H1 (cell line): ENCODE measurements around the gene APOL1. TPM values are rescaled to one million over a fixed set of nuclear protein-coding genes. Genes with fewer than 3 reads are reported as not detected.

Source experiments
- CTCF ChIA-PET: fragments of 300-600 bp; sonication (Branson Sonifier 250); formaldehyde crosslinking; loops from one replicate; lab custom pipeline; 2021; ENCODE audit not compliant: partially characterized antibody; lab: Charles Lee
- POLR2A ChIA-PET: fragments of 300-600 bp; sonication (Branson Sonifier 250); formaldehyde crosslinking; loops from one replicate; lab custom pipeline; 2021; ENCODE audit warnings: inconsistent platforms; ENCODE audit not compliant: partially characterized antibody; lab: Charles Lee
- DNase-seq, 2 experiments: peaks; one replicate each; pipeline versions ENCODE4 v3.0.0 to v3.0.0-alpha.2; 2010 to 2022; ENCODE audit warnings: low spot score in 2 of 2, low read depth in 1 of 2, mixed read lengths in 1 of 2
- FAIRE-seq: peaks from 2 replicates; lab custom pipeline; 2011; peaks lifted over from hg19 to GRCh38; lab: Jason Lieb, UNC
- H2AFZ ChIP-seq: 2 replicates; pipeline ENCODE4 v1.8.1; 2012; ENCODE audit warnings: low read length, inconsistent platforms
- H2AK5ac ChIP-seq: 2 replicates; pipeline ENCODE4 v1.6.1; 2013; ENCODE audit warnings: low read depth, low read length
- H2BK120ac ChIP-seq: replicated peaks from 2 replicates; pipeline ENCODE3; 2013; ENCODE audit warnings: low read depth, low read length, inconsistent platforms
- H2BK12ac ChIP-seq: 2 replicates; pipeline ENCODE4 v1.6.1; 2013; ENCODE audit warnings: low read depth, low read length
- H2BK15ac ChIP-seq: 2 replicates; pipeline ENCODE4 v1.6.1; 2013; ENCODE audit warnings: low read length
- H2BK20ac ChIP-seq: 2 replicates; pipeline ENCODE4 v1.6.1; 2013; ENCODE audit warnings: low read length
- H2BK5ac ChIP-seq: 2 replicates; pipeline ENCODE4 v1.6.1; 2013; ENCODE audit warnings: low read depth, low read length
- H3K14ac ChIP-seq: 2 replicates; pipeline ENCODE4 v1.6.1; 2013; ENCODE audit warnings: inconsistent platforms; ENCODE audit not compliant: insufficient read length
- H3K18ac ChIP-seq: 2 replicates; pipeline ENCODE4 v1.6.1; 2013; ENCODE audit warnings: low read length; ENCODE audit errors: extremely low read depth
- H3K23ac ChIP-seq: 2 replicates; pipeline ENCODE4 v1.6.1; 2013; ENCODE audit warnings: inconsistent platforms; ENCODE audit not compliant: insufficient read length
- H3K23me2 ChIP-seq: 2 replicates; pipeline ENCODE4 v1.6.1; 2013; ENCODE audit warnings: low read depth, low read length
- H3K27ac ChIP-seq: 2 replicates; pipeline ENCODE4 v1.6.1; 2011; ENCODE audit warnings: low read depth, low read length, inconsistent platforms
- H3K27me3 ChIP-seq, 4 experiments: replicated peaks in 1 of 4; 1 replicate in 1 of 4; 2 replicates in 3 of 4; pipeline versions ENCODE4 v1.6.1 to v1.8.1; 2011 to 2013; ENCODE audit warnings: low read length in 3 of 4, mild to moderate bottlenecking in 3 of 4, inconsistent platforms in 2 of 4, mixed read lengths in 2 of 4, moderate library complexity in 1 of 4; ENCODE audit not compliant: control insufficient read depth in 3 of 4, insufficient read depth in 3 of 4; ENCODE audit errors: extremely low read depth in 1 of 4
- H3K36me3 ChIP-seq, 4 experiments: 2 replicates each; pipeline versions ENCODE4 v1.6.1 to v1.8.1; 2011 to 2013; ENCODE audit warnings: mild to moderate bottlenecking in 4 of 4, low read length in 3 of 4, moderate library complexity in 2 of 4, control low read depth in 1 of 4, inconsistent platforms in 1 of 4; ENCODE audit not compliant: insufficient read depth in 4 of 4, control insufficient read depth in 2 of 4
- H3K4ac ChIP-seq: replicated peaks from 2 replicates; pipeline ENCODE3; 2013; ENCODE audit warnings: low read length, low read depth, mixed read lengths, inconsistent platforms; ENCODE audit not compliant: insufficient read length
- H3K4me1 ChIP-seq, 4 experiments: replicated peaks in 1 of 4; 1 replicate in 1 of 4; 2 replicates in 3 of 4; pipeline versions ENCODE4 v1.6.1 to v1.8.1; 2011 to 2013; ENCODE audit warnings: low read length in 3 of 4, inconsistent platforms in 2 of 4, mixed read lengths in 1 of 4; ENCODE audit not compliant: insufficient read depth in 4 of 4, control insufficient read depth in 3 of 4
- H3K4me2 ChIP-seq, 2 experiments: 2 replicates each; pipeline versions ENCODE4 v1.6.1 to v1.8.1; 2011 to 2013; ENCODE audit warnings: low read depth in 2 of 2, low read length in 2 of 2, control low read depth in 1 of 2, inconsistent platforms in 1 of 2, mild to moderate bottlenecking in 1 of 2; ENCODE audit not compliant: insufficient read depth in 1 of 2
- H3K4me3 ChIP-seq, 4 experiments: fragments of 200-600, 300-600 bp in 1 of 4; sonication (generic), shearing (Covaris generic), sonication (Bioruptor Twin) in 1 of 4; 2 replicates each; pipeline versions ENCODE4 v1.5.1 to v1.8.1; 2011 to 2016; ENCODE audit warnings: low read length in 4 of 4, low read depth in 3 of 4, control low read depth in 2 of 4, inconsistent platforms in 2 of 4, mild to moderate bottlenecking in 2 of 4, mixed read lengths in 1 of 4, moderate library complexity in 1 of 4; ENCODE audit not compliant: insufficient read depth in 2 of 4; ENCODE audit errors: extremely low read depth in 1 of 4
- H3K56ac ChIP-seq: replicated peaks from 2 replicates; pipeline ENCODE3; 2013; ENCODE audit warnings: low read depth, mild to moderate bottlenecking, mixed read lengths, low read length, inconsistent platforms; ENCODE audit not compliant: insufficient read length
- H3K79me1 ChIP-seq: 2 replicates; pipeline ENCODE4 v1.6.1; 2013; ENCODE audit warnings: low read depth, low read length, control low read depth
- H3K79me2 ChIP-seq, 2 experiments: 2 replicates each; pipeline versions ENCODE4 v1.6.1 to v1.8.1; 2012 to 2013; ENCODE audit warnings: low read length in 2 of 2, mild to moderate bottlenecking in 2 of 2, inconsistent platforms in 1 of 2; ENCODE audit not compliant: insufficient read depth in 2 of 2, control insufficient read depth in 1 of 2
- H3K9ac ChIP-seq, 4 experiments: replicated peaks in 1 of 4; 1 replicate in 1 of 4; 2 replicates in 3 of 4; pipeline versions ENCODE4 v1.6.1 to v1.8.1; 2011 to 2013; ENCODE audit warnings: low read depth in 3 of 4, low read length in 3 of 4, control low read depth in 2 of 4, mild to moderate bottlenecking in 2 of 4, moderate library complexity in 2 of 4, inconsistent platforms in 1 of 4; ENCODE audit errors: extremely low read depth in 1 of 4
- H3K9me3 ChIP-seq, 2 experiments: 2 replicates each; pipeline versions ENCODE4 v1.6.1 to v1.8.1; 2012 to 2013; ENCODE audit warnings: mild to moderate bottlenecking in 2 of 2, moderate library complexity in 2 of 2, control low read depth in 1 of 2, inconsistent platforms in 1 of 2, low read depth in 1 of 2, low read length in 1 of 2, mixed read lengths in 1 of 2; ENCODE audit not compliant: insufficient read depth in 2 of 2
- H4K20me1 ChIP-seq, 2 experiments: replicated peaks in 1 of 2; 2 replicates each; pipeline versions ENCODE3 to v1.8.1; 2011 to 2013; ENCODE audit warnings: inconsistent platforms in 2 of 2, low read length in 2 of 2, mild to moderate bottlenecking in 1 of 2; ENCODE audit not compliant: insufficient read depth in 2 of 2, control insufficient read depth in 1 of 2
- H4K5ac ChIP-seq: 2 replicates; pipeline ENCODE4 v1.6.1; 2013; ENCODE audit warnings: low read length, low read depth, mixed read lengths, inconsistent platforms; ENCODE audit not compliant: insufficient read length
- H4K8ac ChIP-seq: 2 replicates; pipeline ENCODE4 v1.8.0; 2013; ENCODE audit warnings: mild to moderate bottlenecking, moderate library complexity, low read length, inconsistent platforms; ENCODE audit not compliant: insufficient read depth; ENCODE audit errors: extremely low read depth
- H4K91ac ChIP-seq: replicated peaks from 2 replicates; pipeline ENCODE3; 2013; ENCODE audit warnings: low read length, mixed read lengths, inconsistent platforms; ENCODE audit not compliant: insufficient read length
- BRCA1 ChIP-seq: IDR thresholded peaks from 2 replicates; pipeline ENCODE4 v1.6.1; 2012; ENCODE audit warnings: low read depth, low read length, improper control_type of control experiment
- CBX8 ChIP-seq: fragments of 300-800, 300-1000 bp; sonication (generic); IDR thresholded peaks from 2 replicates; pipeline ENCODE4 v1.7.1; 2016; ENCODE audit warnings: low read depth, low read length, borderline replicate concordance
- GABPA ChIP-seq: IDR thresholded peaks from 2 replicates; pipeline ENCODE4 v1.6.1; 2011; ENCODE audit warnings: mild to moderate bottlenecking, low read length, moderate library complexity, borderline replicate concordance; ENCODE audit not compliant: insufficient read depth
- HDAC6 ChIP-seq: IDR thresholded peaks from one replicate; pipeline ENCODE4 v1.7.1; 2012; ENCODE audit warnings: low read depth, mild to moderate bottlenecking, inconsistent platforms, low read length, moderate library complexity
- POU5F1 ChIP-seq: IDR thresholded peaks from 2 replicates; pipeline ENCODE4 v1.6.1; 2011; ENCODE audit warnings: low read depth, mild to moderate bottlenecking, low read length, moderate library complexity
- SP1 ChIP-seq: IDR thresholded peaks from 2 replicates; pipeline ENCODE4 v1.6.1; 2011; ENCODE audit warnings: low read depth, low read length
- WGBS, 2 experiments: shearing (Covaris generic) in 1 of 2; methylation state at CpG; one replicate each; pipeline versions ENCODE4 v1.1.6 to v1.1.7; 2013 to 2015; ENCODE audit warnings: low lambda C conversion rate in 2 of 2, mixed read lengths in 2 of 2, inconsistent platforms in 1 of 2, low coverage in 1 of 2, missing lambda C conversion rate in 1 of 2; ENCODE audit not compliant: insufficient replicate concordance in 2 of 2, insufficient coverage in 1 of 2, insufficient read length in 1 of 2; ENCODE audit errors: extremely low coverage in 1 of 2, missing lambda C conversion rate in 1 of 2; 5-methylcytosine and 5-hydroxymethylcytosine counted together
- polyA plus RNA-seq, 7 experiments: library from polyadenylated mRNA; depleted of rRNA in 3 of 7; stranded (reverse) in 5 of 7; unstranded in 2 of 7; fragments of >200 nt in 5 of 7; fragments of 200-250 nt in 2 of 7; gene quantifications; 1 replicate in 5 of 7; 2 replicates in 1 of 7; 4 replicates in 1 of 7; pipeline versions ENCODE4 v1.2.1 to v1.2.3, GENCODE V29; 2011 to 2013; ENCODE audit warnings: missing spikeins in 2 of 7, mixed read lengths in 2 of 7
- total RNA-seq: library from RNA; stranded (reverse); fragmentation: NEBNext Ultra II Directional; extraction: Animal tissue kit (Norgen Biotek cat#: 25700); gene quantifications from 2 replicates; pipeline ENCODE4 v1.2.1, GENCODE V29; 2021

The APOL1 gene
- total and polyA plus RNA-seq, 2 of the 8 experiments (the other 6 are each of a cell fraction or from before 2014, with no cell fraction given), result not detected

GRCh38 chr22:36282328-36282831, 29.4 kb downstream of the APOL1 start:
- Histone ChIP-seq H3K27me3 (no peaks in the 10 kb centered on the region), H3K56ac (no peak overlapping the region), H3K4me3 (no peak overlapping the region), H2AFZ (no peak overlapping the region), H3K27ac (no peak overlapping the region), H2BK20ac (no peak overlapping the region), H3K36me3 (peaks cover 32 to 51% (median 46%) of the 10 kb centered on the region in 4 experiments), H4K8ac (no peak overlapping the region), H3K23me2 (no peaks in the 10 kb centered on the region), H3K23ac (no peak overlapping the region), H3K79me1 (no peaks in the 10 kb centered on the region), H3K14ac (no peak overlapping the region), H2BK15ac (no peak overlapping the region), H3K4me2 (no peak overlapping the region), H3K9me3 (no peaks in the 10 kb centered on the region), H3K79me2 (no peaks in the 10 kb centered on the region), H3K18ac (no peak overlapping the region), H2BK120ac (no peak overlapping the region), H2BK12ac (no peak overlapping the region), H2BK5ac (no peak overlapping the region), H2AK5ac (no peak overlapping the region), H3K4ac (no peak overlapping the region), H3K4me1 (peaks cover 0 to 3% (median 0%) of the 10 kb centered on the region in 4 experiments; a peak in 5 of 7 replicates), H4K91ac (no peak overlapping the region), H4K5ac (no peak overlapping the region), H3K9ac (no peak overlapping the region), H4K20me1 (peaks cover 0 to 7% of the 10 kb centered on the region in 2 experiments)
- ChIA-PET CTCF (interaction anchor here (0.6 to 8.0 kb wide), 3 partner anchors 11 to 609 kb away, joined by 3 to 159 read pairs (median 6); no protein-coding TSS in a partner anchor), POLR2A (no interaction called here)
- TF ChIP-seq CBX8 (no peak), BRCA1 (no peak), SP1 (no peak), POU5F1 (no peak), GABPA (no peak), HDAC6 (no peak)
- 94% methylated on average over 23 of the region's 24 CpGs; no CpG with 5 or more reads in 1 of the 2 experiments for whole genome bisulfite sequencing, 2 experiments
- DNase-seq, result no peak
- no peak for FAIRE-seq
